Motor neuron (in vitro differentiated cells): ENCODE results near the gene FFAR3. TPM values are rescaled to one million over a fixed set of nuclear protein-coding genes. Genes with fewer than 3 reads are reported as not detected.
"Not testable (repeated sequence)": the region's sequence is repeated elsewhere in the genome, so short reads cannot be mapped to it uniquely, and the experiment has no call there.

Experiments
- ATAC-seq, 8 experiments: fragments of 200-7000 bp; cut with Tn5 transposase; replicated peaks in 6 of 8; 2 replicates each; pipeline ENCODE4 v1.8.0; 2021; ENCODE audit warnings: mild to moderate bottlenecking in 8 of 8, moderate library complexity in 8 of 8
- H3K27ac ChIP-seq, 2 donors: fragments of 250-450 bp; sonication (Bioruptor Pico); 2 replicates each; pipeline ENCODE4 v1.9.0; 2021; ENCODE audit warnings: antibody characterized with exemption in 2 of 2, mild to moderate bottlenecking in 2 of 2, moderate library complexity in 1 of 2
- H3K4me1 ChIP-seq, 2 donors: fragments of 250-450 bp; sonication (Bioruptor Pico); replicated peaks in 1 of 2; 2 replicates each; pipeline ENCODE4 v1.6.1; 2021; ENCODE audit warnings: antibody characterized with exemption in 2 of 2, mild to moderate bottlenecking in 2 of 2, moderate library complexity in 1 of 2
- H3K4me3 ChIP-seq, 5 donors: fragments of 250-450 bp; sonication (Bioruptor Pico); 2 replicates each; pipeline ENCODE4 v1.9.0; 2021; ENCODE audit warnings: antibody characterized with exemption in 5 of 5, mild to moderate bottlenecking in 5 of 5, moderate library complexity in 4 of 5
- WGBS, 10 experiments: fragments of 450-650 bp; shearing (Covaris generic); methylation state at CpG; one replicate each; pipeline ENCODE4 v1.0.0; 2022; 5-methylcytosine and 5-hydroxymethylcytosine counted together
- in situ Hi-C, 9 experiments: fragments of 400-800 bp; cut with MboI; loops; one replicate each; pipeline ENCODE4 v1.15.0; 2021; ENCODE audit warnings: low sequenced_read_pairs in 9 of 9, low pct_unique_long_range_greater_than_20kb in 2 of 9; ENCODE audit not compliant: unreplicated experiment in 9 of 9
- total RNA-seq, 8 experiments: library from RNA; unstranded; fragments of 300-600 nt; gene quantifications; 2 replicates each; pipeline versions ENCODE4 v1.2.3 to v1.2.4, GENCODE V29; 2022

Gene FFAR3
- total RNA-seq, 8 experiments from 2014 or later: 0.31 to 0.52 TPM; not detected in 6

- not testable (repeated sequence) for ATAC-seq, H3K27ac ChIP-seq, H3K4me3 ChIP-seq, H3K4me1 ChIP-seq
- no CpG with 5 or more reads among the region's 21 CpGs for WGBS, 10 experiments
- in situ Hi-C loops: loop anchor here in 2 of 9 experiments (25.0 kb wide), 2 partner anchors 103 to 128 kb away; partner anchors contain the start of gene KRTDAP (in 1 of the 2)
Observed at GRCh38 chr19:35359395-35359794, 1.1 kb downstream of the FFAR3 start.

GRCh38 chr19:35360081-35360480 lies 1.8 kb downstream of the FFAR3 start:
- H3K4me3 ChIP-seq, H3K27ac ChIP-seq, H3K4me1 ChIP-seq, ATAC-seq: not testable (repeated sequence)
- in situ Hi-C loops: loop anchor here in 2 of 9 experiments (25.0 kb wide), 2 partner anchors 102 to 127 kb away; partner anchors contain the start of gene KRTDAP (in 1 of the 2)
- no CpG with 5 or more reads among the region's 5 CpGs for WGBS, 10 experiments

GRCh38 chr19:35360880-35361420 lies 2.7 kb downstream of the FFAR3 start:
- Histone ChIP-seq H3K4me3 (no peak overlapping the region), H3K4me1 (no peaks in the 10 kb centered on the region), H3K27ac (no peak overlapping the region)
- no peak for ATAC-seq
- in situ Hi-C loops: loop anchor here in 2 of 9 experiments (25.0 kb wide), 2 partner anchors 101 to 126 kb away; partner anchors contain the start of gene KRTDAP (in 1 of the 2)
- 0 to 86% (median 70%) methylated on average over 1 to 4 of the region's 5 CpGs; no CpG with 5 or more reads in 4 of the 10 experiments for WGBS, 10 experiments

GRCh38 chr19:35362261-35363000 lies 4.2 kb downstream of the FFAR3 start:
- no peak overlapping the region for H3K27ac ChIP-seq
- ATAC-seq: no peak
- WGBS, 10 experiments: 63 to 68% methylated on average over 2 to 4 of the region's 14 CpGs; no CpG with 5 or more reads in 8 of the 10 experiments
- no peaks in the 10 kb centered on the region for H3K4me1 ChIP-seq
- in situ Hi-C loops: loop anchor here in 2 of 9 experiments (25.0 kb wide), 2 partner anchors 100 to 125 kb away; partner anchors contain the start of gene KRTDAP (in 1 of the 2)
- H3K4me3 ChIP-seq: no peak overlapping the region

- in situ Hi-C loops: loop anchor here in 2 of 9 experiments (25.0 kb wide), 2 partner anchors 99 to 124 kb away; partner anchors contain the start of gene KRTDAP (in 1 of the 2)
- no peak for ATAC-seq
- 80 to 100% methylated on average over 1 of the region's 11 CpGs; no CpG with 5 or more reads in 8 of the 10 experiments for WGBS, 10 experiments
Observed at GRCh38 chr19:35363001-35363590, 4.8 kb downstream of the FFAR3 start.

GRCh38 chr19:35363711-35364425 lies 5.6 kb downstream of the FFAR3 start:
- peak in 3 of 8 experiments; percentile 27 to 56 (median 34) for ATAC-seq
- WGBS, 10 experiments: 50 to 90% (median 62%) methylated on average over 2 to 12 of the region's 19 CpGs; no CpG with 5 or more reads in 3 of the 10 experiments
- in situ Hi-C loops: loop anchor here in 2 of 9 experiments (25.0 kb wide), 2 partner anchors 98 to 123 kb away; partner anchors contain the start of gene KRTDAP (in 1 of the 2)
- no peak overlapping the region for H3K27ac ChIP-seq
- H3K4me1 ChIP-seq: no peaks in the 10 kb centered on the region
- H3K4me3 ChIP-seq: no peak overlapping the region

More at GRCh38 chr19:35363001-35363590, 4.8 kb downstream of the FFAR3 start:
- no peaks in the 10 kb centered on the region for H3K4me1 ChIP-seq
- no peak overlapping the region for H3K27ac ChIP-seq
- no peak overlapping the region for H3K4me3 ChIP-seq

- Histone ChIP-seq H3K4me1 (no peaks in the 10 kb centered on the region), H3K27ac (no peak overlapping the region), H3K4me3 (no peak overlapping the region)
- no peak for ATAC-seq
- WGBS, 10 experiments: 54 to 92% (median 89%) methylated on average over 2 to 4 of the region's 4 CpGs; no CpG with 5 or more reads in 5 of the 10 experiments
- in situ Hi-C loops: loop anchor here in 2 of 9 experiments (25.0 kb wide), 2 partner anchors 97 to 122 kb away; partner anchors contain the start of gene KRTDAP (in 1 of the 2)
Observed at GRCh38 chr19:35365303-35365702, 7.0 kb downstream of the FFAR3 start.

GRCh38 chr19:35368378-35368777 lies 10.1 kb downstream of the FFAR3 start:
- in situ Hi-C loops: loop anchor here in 2 of 9 experiments (25.0 kb wide), 2 partner anchors 94 to 119 kb away; partner anchors contain the start of gene KRTDAP (in 1 of the 2)
- no peak overlapping the region for H3K27ac ChIP-seq
- WGBS, 10 experiments: 9 to 70% (median 24%) methylated on average over 1 of the region's 1 CpG; no CpG with 5 or more reads in 2 of the 10 experiments
- no peak overlapping the region for H3K4me3 ChIP-seq
- H3K4me1 ChIP-seq: no peaks in the 10 kb centered on the region
- ATAC-seq: no peak

GRCh38 chr19:35369522-35369921 lies 11.3 kb downstream of the FFAR3 start:
- no peak overlapping the region for H3K4me3 ChIP-seq
- in situ Hi-C loops: loop anchor here in 2 of 9 experiments (25.0 kb wide), 2 partner anchors 93 to 118 kb away; partner anchors contain the start of gene KRTDAP (in 1 of the 2)

GRCh38 chr19:35370722-35371121 lies 12.5 kb downstream of the FFAR3 start, which contains the start of gene GPR42:
GPR42 (plus strand) TSS chr19:35371068; CDS start chr19:35371360, 292 bp downstream.
- H3K27ac ChIP-seq: no peak within 1 kb of the TSS
- H3K4me1 ChIP-seq: no peaks in the 10 kb centered on the region
- H3K4me3 ChIP-seq: no peak within 1 kb of the TSS
- no peak for ATAC-seq
- in situ Hi-C loops: loop anchor here in 2 of 9 experiments (25.0 kb wide), 2 partner anchors 92 to 117 kb away; partner anchors contain the start of gene KRTDAP (in 1 of the 2)
- 67 to 88% (median 82%) methylated on average over 3 to 4 of the region's 8 CpGs; no CpG with 5 or more reads in 6 of the 10 experiments for whole genome bisulfite sequencing, 10 experiments

More at GRCh38 chr19:35369522-35369921, 11.3 kb downstream of the FFAR3 start:
- no peak overlapping the region for H3K27ac ChIP-seq
- H3K4me1 ChIP-seq: no peaks in the 10 kb centered on the region
- no peak for ATAC-seq

GRCh38 chr19:35373492-35373891 lies 15.2 kb downstream of the FFAR3 start:
- Histone ChIP-seq H3K4me3 (no peak overlapping the region), H3K27ac (no peak overlapping the region), H3K4me1 (no peaks in the 10 kb centered on the region)
- no peak for ATAC-seq
- in situ Hi-C loops: loop anchor here in 2 of 9 experiments (25.0 kb wide), 2 partner anchors 89 to 114 kb away; partner anchors contain the start of gene KRTDAP (in 1 of the 2)
- 47 to 90% (median 83%) methylated on average over 1 to 6 of the region's 7 CpGs; no CpG with 5 or more reads in 1 of the 10 experiments for WGBS, 10 experiments

GRCh38 chr19:35374031-35374430 lies 15.8 kb downstream of the FFAR3 start:
- H3K27ac ChIP-seq, ATAC-seq, H3K4me1 ChIP-seq, H3K4me3 ChIP-seq: not testable (repeated sequence)
- in situ Hi-C loops: loop anchor here in 2 of 9 experiments (25.0 kb wide), 2 partner anchors 88 to 113 kb away; partner anchors contain the start of gene KRTDAP (in 1 of the 2)
